Measurements from ENCODE around the gene FAM120B.

DNA sequence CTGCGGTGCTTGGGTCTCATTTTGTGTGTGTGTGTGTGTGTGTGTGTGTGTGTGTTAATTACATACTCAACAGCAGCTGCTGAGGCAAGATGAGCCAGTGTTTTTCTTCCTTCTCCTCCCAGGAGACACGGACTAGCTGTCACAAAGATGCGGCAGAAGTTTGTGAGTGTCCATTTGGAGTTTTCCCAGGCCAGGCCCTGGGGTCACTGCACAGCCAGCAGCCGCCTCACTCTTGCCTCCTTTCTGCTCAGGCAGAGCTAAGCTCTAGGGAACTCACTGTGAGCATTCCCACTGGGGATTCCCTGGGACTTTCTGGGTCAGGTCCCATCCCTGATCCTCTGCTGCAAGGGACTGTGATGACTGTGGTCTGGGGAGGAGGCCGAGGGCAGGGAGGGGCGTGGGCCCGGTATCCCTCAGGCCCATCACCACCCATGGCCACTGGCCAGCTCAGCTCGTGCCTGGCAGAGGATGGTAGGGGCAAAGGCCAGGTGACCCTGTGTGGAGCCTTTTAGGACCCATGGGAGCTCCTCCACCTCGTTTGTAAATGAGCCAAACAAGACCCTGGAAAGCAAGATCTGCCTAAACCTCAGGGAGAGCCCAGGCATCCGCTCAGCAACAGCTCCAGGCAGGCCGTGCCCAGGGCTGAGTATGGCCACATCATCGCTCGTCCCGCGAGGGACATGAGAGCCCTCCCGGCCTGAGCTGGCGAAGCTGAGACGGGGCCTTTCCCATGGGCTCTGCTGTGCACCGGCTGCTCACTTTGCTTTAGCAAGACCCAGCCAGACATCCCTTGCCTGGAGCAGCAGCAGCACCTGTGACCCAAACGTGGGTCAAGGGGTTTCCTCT lies 144.6 kb downstream of the FAM120B start:
- TF ChIP-seq YY1 (IDR thresholded peaks at IDR 0.05; ENCODE audit: insufficient read depth, insufficient read length) (no peak), ZNF274 (IDR thresholded peaks at IDR 0.05; ENCODE audit: low read depth, low read length) (no peak)
